Uterus (tissue), 4 donors: ENCODE measurements around the gene CORO1A. TPM values are rescaled to one million over a fixed set of nuclear protein-coding genes. Genes with fewer than 3 reads are reported as not detected.
A peak's percentile ranks its signal among the peaks of the same experiment; 100 is the strongest.
"Not testable (repeated sequence)": the region's sequence is repeated elsewhere in the genome, so short reads cannot be mapped to it uniquely, and the experiment has no call there.

Source experiments
- DNase-seq, 2 donors: peaks; one replicate each; pipeline ENCODE4 v3.0.0-alpha.2; 2019 to 2020
- H3K27ac ChIP-seq, 2 donors: fragments of 200-600 bp; sonication (generic); 1 replicate in 1 of 2; 2 replicates in 1 of 2; pipeline ENCODE4 v1.5.1; 2016 to 2018
- H3K27me3 ChIP-seq, 2 donors: fragments of 200-600 bp; sonication (generic); one replicate each; pipeline ENCODE4 v1.5.1; 2018 to 2019; ENCODE audit warnings: control low read depth in 1 of 2
- H3K36me3 ChIP-seq, 2 donors: fragments of 200-600 bp; sonication (generic); one replicate each; pipeline ENCODE4 v1.5.1; 2019; ENCODE audit warnings: control low read depth in 1 of 2
- H3K4me1 ChIP-seq, 2 donors: fragments of 200-600 bp; sonication (generic); one replicate each; pipeline ENCODE4 v1.5.1; 2018 to 2019; ENCODE audit warnings: control low read depth in 1 of 2
- H3K4me3 ChIP-seq, 2 donors: fragments of 200-600 bp; sonication (generic); 1 replicate in 1 of 2; 2 replicates in 1 of 2; pipeline ENCODE4 v1.5.1; 2018 to 2019; ENCODE audit warnings: mild to moderate bottlenecking in 1 of 2
- H3K9me3 ChIP-seq, 2 donors: fragments of 200-600 bp; sonication (generic); one replicate each; pipeline ENCODE4 v1.5.1; 2019; ENCODE audit warnings: control low read depth in 1 of 2
- intact Hi-C: fragments of 100-400 bp; cut with DNase I; formaldehyde crosslinking; loops from one replicate; pipeline ENCODE4 v1.15.1; 2023; ENCODE audit warnings: low total_unique reads
- small RNA-seq: library from RNA; depleted of rRNA; stranded (forward); fragments of <200 nt; gene quantifications from one replicate; pipeline ENCODE3, GENCODE V24; 2016
- total RNA-seq, 4 donors: library from RNA; depleted of rRNA in 3 of 4; stranded (reverse); fragments of >200 nt in 3 of 4; gene quantifications; one replicate each; pipeline versions ENCODE4 v1.1.0 to v1.2.4, GENCODE V29; 2014 to 2023
- donor health status: DM: yes; HTN: yes; CAD: no.

CORO1A gene
- total RNA-seq, 4 donors from 2014 or later: 12.7 to 30.5 (median 18.2) TPM

DNA sequence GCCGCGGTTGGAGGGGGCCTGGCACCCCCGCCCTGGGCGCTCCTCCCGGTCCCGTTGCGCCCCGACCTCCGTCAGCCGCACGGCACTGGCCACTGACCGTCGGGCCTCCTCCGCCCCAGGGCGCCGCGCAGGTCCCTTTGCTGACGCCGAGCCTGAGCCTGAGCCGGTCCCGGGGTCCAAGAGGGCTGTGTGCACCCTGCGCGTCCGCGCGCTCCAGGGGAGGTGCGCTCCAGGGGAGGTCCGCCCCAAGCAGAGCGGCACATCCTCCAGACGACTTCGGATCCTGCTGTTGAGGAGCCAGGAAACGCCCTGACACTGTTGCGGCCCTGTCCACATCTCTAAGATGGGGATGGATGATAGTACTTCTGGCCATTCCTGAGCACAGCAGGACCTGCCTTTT lies 22.9 kb downstream of the CORO1A start:
- DNase-seq, H3K27ac ChIP-seq, intact Hi-C loops, H3K27me3 ChIP-seq, H3K36me3 ChIP-seq, H3K4me1 ChIP-seq, H3K9me3 ChIP-seq: not testable (repeated sequence)
- peak overlapping the region in 1 of 2 donors; percentile 39 for H3K4me3 ChIP-seq

DNA sequence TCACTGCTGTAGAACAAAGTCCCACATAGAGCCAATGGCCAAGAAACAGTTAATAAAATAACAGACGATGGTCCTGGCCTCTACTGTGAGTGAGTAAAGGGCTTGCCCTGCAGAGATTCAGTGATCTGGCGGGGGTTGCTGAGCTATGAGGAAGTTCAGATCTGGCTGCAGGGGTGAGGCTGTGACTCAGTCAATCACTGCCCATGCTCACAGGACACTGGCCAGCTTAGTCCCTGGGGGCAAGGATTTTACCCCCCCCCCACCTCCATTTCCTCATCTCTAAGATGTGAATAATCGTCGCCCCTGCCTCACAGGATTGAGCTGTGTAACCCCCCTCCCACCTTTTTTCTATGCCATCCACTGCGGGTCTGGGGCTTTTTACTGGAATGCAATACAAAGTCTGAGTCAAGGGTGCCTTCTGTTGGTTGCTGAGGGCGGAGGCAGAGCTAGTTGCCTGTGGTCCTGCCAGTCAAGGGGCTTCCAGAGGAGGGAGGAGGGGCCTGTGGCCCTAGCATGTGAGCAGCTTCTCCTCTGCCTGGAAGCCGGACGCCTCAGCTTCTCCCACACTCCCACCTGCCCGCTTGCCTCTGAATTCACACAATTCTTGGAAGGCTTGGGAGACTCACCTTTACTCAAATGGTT lies 23.8 kb downstream of the CORO1A start:
- H3K36me3 ChIP-seq, H3K9me3 ChIP-seq, H3K4me1 ChIP-seq, intact Hi-C loops, H3K4me3 ChIP-seq, H3K27ac ChIP-seq, H3K27me3 ChIP-seq: not testable (repeated sequence)
- peak; percentile 13 to 15 for DNase-seq

DNA sequence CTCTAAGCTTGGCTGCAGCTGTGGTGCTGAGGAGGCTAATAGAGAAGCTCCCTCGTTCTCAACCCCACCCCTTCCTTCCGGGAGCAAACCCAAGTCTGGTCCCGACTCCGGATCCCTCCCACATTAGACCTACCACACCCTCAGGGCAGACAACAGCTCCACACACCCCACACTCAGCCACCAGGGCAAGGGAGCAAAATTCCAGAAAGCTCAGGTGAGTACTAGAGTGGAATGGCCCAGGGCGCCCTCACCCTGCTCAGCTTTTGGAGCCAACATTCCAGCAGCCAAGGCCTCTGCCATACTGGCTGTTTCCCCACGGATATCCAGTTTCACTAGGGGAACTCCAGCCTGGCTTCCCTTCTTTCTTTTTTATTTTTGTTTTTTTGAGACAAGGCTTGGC lies 25.6 kb downstream of the CORO1A start:
- intact Hi-C loops, H3K36me3 ChIP-seq, H3K27me3 ChIP-seq, H3K4me3 ChIP-seq, H3K27ac ChIP-seq, H3K9me3 ChIP-seq, H3K4me1 ChIP-seq: not testable (repeated sequence)
- DNase-seq: peak; percentile 42 to 63

DNA sequence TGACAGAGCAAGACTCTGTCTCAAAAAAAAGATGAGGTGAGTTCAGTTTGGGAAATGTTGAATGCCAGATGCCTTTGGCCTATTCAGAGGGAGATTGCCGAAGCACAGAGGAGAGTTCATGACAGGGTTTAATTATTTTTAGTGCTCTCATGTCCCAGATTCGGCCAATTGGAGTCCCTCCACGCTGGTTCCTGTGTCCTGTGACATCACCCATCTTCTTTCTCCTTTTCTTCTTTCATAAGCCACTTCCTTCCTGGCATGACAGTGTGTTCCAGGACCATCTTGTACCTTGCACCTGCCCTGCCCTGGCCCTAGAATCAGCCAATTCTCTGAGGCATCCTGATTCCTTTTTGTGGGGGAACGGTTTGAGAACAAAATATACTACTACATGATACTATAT lies 28.0 kb downstream of the CORO1A start:
- H3K27ac ChIP-seq, intact Hi-C loops, H3K27me3 ChIP-seq, H3K4me1 ChIP-seq, H3K9me3 ChIP-seq, H3K36me3 ChIP-seq, DNase-seq, H3K4me3 ChIP-seq: not testable (repeated sequence)

DNA sequence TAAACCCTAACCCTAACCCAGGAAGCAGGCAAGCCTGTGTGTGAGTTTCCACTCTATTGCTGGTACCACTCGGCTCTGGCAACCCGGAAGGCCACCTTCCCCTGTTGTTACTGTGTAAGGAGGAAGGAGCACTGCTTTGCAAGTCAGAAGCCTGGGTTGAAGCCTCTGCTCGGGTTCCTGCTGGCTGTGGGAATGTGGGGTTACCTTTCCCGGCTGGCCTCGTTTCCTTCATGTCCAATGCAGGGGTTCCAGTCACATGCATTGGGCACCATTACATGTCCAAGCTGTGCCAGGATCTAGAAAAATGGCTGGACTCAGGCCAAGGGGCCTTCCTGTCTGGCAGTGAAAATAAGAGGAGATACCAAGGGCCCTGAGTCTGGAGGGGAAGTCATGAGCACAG lies 33.7 kb downstream of the CORO1A start:
- H3K4me1 ChIP-seq, H3K27ac ChIP-seq, H3K4me3 ChIP-seq, H3K9me3 ChIP-seq, H3K27me3 ChIP-seq, intact Hi-C loops, H3K36me3 ChIP-seq: not testable (repeated sequence)
- DNase-seq: peak; percentile 1 to 6

Small RNAs within 50 kb of the gene (small RNA-seq; reads per million reads assigned to genes)
- gene AC106782.4: not detected

Other genes with a start within 250 kb of the CORO1A start
- gene TMEM219, start 221.5 kb upstream of the CORO1A start, total RNA-seq: 10 to 100 TPM; 38.6 to 82.3 (median 58.5) TPM
- gene TAOK2, start 209.7 kb upstream of the CORO1A start, total RNA-seq: 10 to 100 TPM; 28.4 to 70.0 (median 46.6) TPM
- gene HIRIP3, start 188.0 kb upstream of the CORO1A start, total RNA-seq: 10 to 100 TPM in 2 of 4 donors, 1 to 10 TPM in 2; 3.8 to 20.4 (median 13.5) TPM
- 100 to 1,000 TPM in 1 of 4 donors, 10 to 100 TPM in 2, 1 to 10 TPM in 1; 4.1 to 714 (median 68.9) TPM for gene INO80E, start 187.4 kb upstream of the CORO1A start, total RNA-seq
- 1 to 10 TPM in 3 of 4 donors, not detected in 1; 1.0 to 2.6 (median 1.8) TPM for gene DOC2A, start 172.6 kb upstream of the CORO1A start, total RNA-seq
- not detected for gene C16orf92, start 160.4 kb upstream of the CORO1A start, total RNA-seq
- gene TLCD3B, start 152.3 kb upstream of the CORO1A start, total RNA-seq: under 1 TPM in 1 of 4 donors, not detected in 3; 0.62 TPM
- 100 to 1,000 TPM; 175 to 905 (median 489) TPM for gene ALDOA, start 117.8 kb upstream of the CORO1A start, total RNA-seq
- gene PPP4C, start 107.6 kb upstream of the CORO1A start, total RNA-seq: 10 to 100 TPM; 15.6 to 78.5 (median 64.5) TPM
- gene TBX6, start 91.7 kb upstream of the CORO1A start, total RNA-seq: 1 to 10 TPM in 1 of 4 donors, under 1 TPM in 1, not detected in 2; 0.21 to 1.3 TPM
- gene YPEL3, start 87.4 kb upstream of the CORO1A start, total RNA-seq: 100 to 1,000 TPM in 1 of 4 donors, 10 to 100 TPM in 2, 1 to 10 TPM in 1; 9.2 to 158 (median 36.4) TPM
- gene GDPD3, start 70.1 kb upstream of the CORO1A start, total RNA-seq: 10 to 100 TPM in 1 of 4 donors, 1 to 10 TPM in 2, not detected in 1; 1.4 to 16.7 (median 2.3) TPM
- gene MAPK3, start 60.4 kb upstream of the CORO1A start, total RNA-seq: 100 to 1,000 TPM in 1 of 4 donors, 10 to 100 TPM in 3; 19.9 to 143 (median 39.4) TPM
- gene BOLA2B, start 10.1 kb downstream of the CORO1A start, total RNA-seq: 10 to 100 TPM in 2 of 4 donors, 1 to 10 TPM in 1, not detected in 1; 4.7 to 34.1 (median 27.5) TPM
- 100 to 1,000 TPM in 1 of 4 donors, 10 to 100 TPM in 3; 10.6 to 142 (median 41.0) TPM for gene SLX1A, start 10.3 kb downstream of the CORO1A start, total RNA-seq
- 10 to 100 TPM in 2 of 4 donors, 1 to 10 TPM in 2; 1.8 to 26.5 (median 9.5) TPM for gene SULT1A3, start 15.7 kb downstream of the CORO1A start, total RNA-seq
- gene NPIPB13, start 64.9 kb downstream of the CORO1A start, total RNA-seq: 10 to 100 TPM in 3 of 4 donors, 1 to 10 TPM in 1; 1.9 to 38.5 (median 13.5) TPM
- 10 to 100 TPM; 27.9 to 74.7 (median 32.8) TPM for gene CD2BP2, start 171.7 kb downstream of the CORO1A start, total RNA-seq
- 10 to 100 TPM; 20.7 to 50.1 (median 29.9) TPM for gene TBC1D10B, start 186.9 kb downstream of the CORO1A start, total RNA-seq
- 1 to 10 TPM in 1 of 4 donors, not detected in 3; 1.2 TPM for gene MYL11, start 191.2 kb downstream of the CORO1A start, total RNA-seq
- gene SEPTIN1, start 199.0 kb downstream of the CORO1A start, total RNA-seq: 1 to 10 TPM in 2 of 4 donors, not detected in 2; 1.0 to 5.3 TPM
- gene ZNF48, start 211.8 kb downstream of the CORO1A start, total RNA-seq: 10 to 100 TPM in 3 of 4 donors, 1 to 10 TPM in 1; 2.6 to 21.0 (median 12.7) TPM
- 10 to 100 TPM; 12.2 to 75.3 (median 25.6) TPM for gene ZNF771, start 224.0 kb downstream of the CORO1A start, total RNA-seq
- gene DCTPP1, start 246.4 kb downstream of the CORO1A start, total RNA-seq: 10 to 100 TPM; 10.2 to 51.5 (median 28.7) TPM